NT2/D1 (cell line): ENCODE results near the gene DDX3X.
"Not testable (repeated sequence)": the region's sequence is repeated elsewhere in the genome, so short reads cannot be mapped to it uniquely, and the experiment has no call there.

Experiments used
- DNase-seq: peaks from one replicate; pipeline ENCODE4 v3.0.0-alpha.2; 2011; ENCODE audit warnings: low read depth, low spot score
- H3K27me3 ChIP-seq: 2 replicates; pipeline ENCODE4 v1.6.0; 2011; ENCODE audit warnings: mild to moderate bottlenecking; ENCODE audit not compliant: insufficient read length, insufficient read depth
- H3K36me3 ChIP-seq: 2 replicates; pipeline ENCODE4 v1.6.1; 2011; ENCODE audit warnings: mild to moderate bottlenecking, low read length, mixed read lengths; ENCODE audit not compliant: insufficient read depth, insufficient read length
- H3K4me1 ChIP-seq: 2 replicates; pipeline ENCODE4 v1.5.1; 2011; ENCODE audit not compliant: insufficient read depth, insufficient read length
- H3K4me3 ChIP-seq: 2 replicates; pipeline ENCODE4 v1.5.1; 2011; ENCODE audit warnings: low read depth; ENCODE audit not compliant: insufficient read length
- H3K9ac ChIP-seq: 2 replicates; pipeline ENCODE4 v1.6.0; 2011; ENCODE audit warnings: low read depth; ENCODE audit not compliant: insufficient read length
- H3K9me3 ChIP-seq: 2 replicates; pipeline ENCODE4 v1.5.1; 2011; ENCODE audit warnings: mild to moderate bottlenecking, low read length; ENCODE audit not compliant: insufficient read depth
- SUZ12 ChIP-seq: IDR thresholded peaks from 2 replicates; pipeline ENCODE4 v1.6.1; 2011; ENCODE audit not compliant: insufficient read length, insufficient read depth; ENCODE audit errors: extremely low read depth
- YY1 ChIP-seq: IDR thresholded peaks from 2 replicates; pipeline ENCODE4 v1.6.1; 2011; ENCODE audit not compliant: insufficient read length, insufficient read depth
- ZNF274 ChIP-seq: IDR thresholded peaks from 2 replicates; pipeline ENCODE4 v1.6.1; 2011; ENCODE audit warnings: mild to moderate bottlenecking, low read depth, low read length

The DDX3X gene

DNA sequence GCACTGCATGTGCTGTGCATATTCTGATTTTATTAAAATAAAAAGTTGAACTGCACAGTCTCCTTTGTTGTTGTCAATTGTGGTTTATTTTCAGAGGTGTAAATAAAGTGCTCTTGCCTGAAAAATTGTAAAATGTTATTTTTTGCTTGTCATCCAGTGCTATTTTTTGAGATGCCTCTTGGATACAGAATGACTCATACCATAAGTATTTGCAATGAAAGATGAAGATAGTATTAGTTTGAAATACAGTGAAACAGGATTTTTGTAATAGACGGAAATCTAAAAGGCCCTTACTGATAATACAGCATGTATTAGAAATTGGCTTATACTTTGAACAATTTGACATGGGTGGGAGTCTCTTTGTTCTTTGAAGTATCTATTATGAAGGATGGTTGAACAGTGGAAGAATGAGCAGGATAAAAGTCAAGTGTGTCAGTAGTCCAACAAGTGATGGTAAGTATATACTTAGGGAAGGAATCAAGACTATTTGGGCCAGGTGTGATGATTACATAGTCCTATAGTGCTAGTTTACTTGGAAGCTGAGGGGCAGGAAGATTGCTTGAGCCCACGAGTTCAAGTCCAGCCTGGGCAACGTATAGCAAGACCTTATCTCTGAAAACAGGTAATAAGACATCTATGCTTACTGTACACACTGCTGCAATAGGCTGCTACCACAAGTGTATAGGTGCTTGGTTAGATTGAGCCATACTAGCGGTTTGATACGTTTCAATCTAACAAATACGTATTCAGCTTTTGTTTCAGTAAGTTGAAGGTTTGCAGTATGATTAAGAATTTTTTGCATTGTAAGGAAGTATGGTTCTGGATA, 16.4 kb downstream of the DDX3X start:
- H3K9ac ChIP-seq = no peak overlapping the region
- no peaks in the 10 kb centered on the region for H3K27me3 ChIP-seq
- H3K4me1 ChIP-seq = no peaks in the 10 kb centered on the region
- H3K36me3 ChIP-seq = peaks cover 39% of the 10 kb centered on the region
- H3K9me3 ChIP-seq = no peaks in the 10 kb centered on the region
- H3K4me3 ChIP-seq = no peak overlapping the region
- no peak for TF ChIP-seq ZNF274
- no peak for TF ChIP-seq SUZ12
- TF ChIP-seq YY1 = no peak
- no peak for DNase-seq

DNA sequence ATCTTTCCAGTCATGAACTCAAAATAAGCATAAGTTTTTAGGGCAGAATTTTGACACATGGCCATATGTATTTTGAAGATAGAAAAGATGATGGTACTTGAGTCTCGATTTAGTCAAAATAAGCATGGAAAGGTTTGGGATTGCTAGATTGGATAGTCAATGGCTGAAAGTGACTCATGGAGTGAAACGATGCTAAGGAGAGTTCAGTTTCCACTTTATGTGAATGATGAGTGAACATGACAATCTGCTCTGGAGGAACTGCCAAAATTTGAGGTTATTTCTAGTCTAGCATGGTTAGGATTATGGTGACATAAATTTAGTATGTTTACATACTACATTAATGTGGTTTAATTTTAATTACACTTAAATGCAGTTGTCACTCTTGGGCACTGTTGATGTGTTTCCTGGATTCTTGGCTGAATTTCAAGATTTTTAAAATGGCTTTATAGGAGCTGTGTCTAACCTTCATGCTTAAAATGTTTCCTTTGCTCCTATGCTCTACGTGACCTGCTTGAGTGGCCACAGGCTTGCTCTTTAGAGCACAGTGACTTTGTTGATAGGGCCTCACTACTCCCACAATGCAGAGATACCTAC, 17.1 kb downstream of the DDX3X start:
- Histone ChIP-seq H3K27me3 (no peaks in the 10 kb centered on the region), H3K4me3 (no peak overlapping the region), H3K9me3 (no peaks in the 10 kb centered on the region), H3K36me3 (peaks cover 32% of the 10 kb centered on the region), H3K4me1 (no peaks in the 10 kb centered on the region), H3K9ac (no peak overlapping the region)
- no peak for DNase-seq
- TF ChIP-seq SUZ12 (no peak), YY1 (no peak), ZNF274 (no peak)

DNA sequence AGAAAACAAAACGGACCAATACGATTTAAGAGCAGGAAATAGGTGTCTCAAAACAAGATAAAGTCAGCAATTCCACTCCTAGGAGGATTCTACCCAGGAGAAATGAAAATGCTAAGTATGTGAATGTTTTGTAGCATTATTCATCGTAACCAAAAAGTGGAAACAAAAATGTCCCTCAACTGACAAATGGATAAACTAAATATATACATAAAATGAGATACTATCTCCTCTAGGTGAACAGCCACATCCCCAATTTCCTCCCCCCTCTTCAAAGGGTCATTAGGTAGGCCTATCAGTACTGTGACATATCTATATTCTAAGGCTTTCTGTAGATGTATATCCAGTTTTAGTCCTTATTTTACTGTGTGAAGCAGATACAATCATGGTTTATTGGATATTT, 18.0 kb downstream of the DDX3X start:
- Histone ChIP-seq H3K36me3 (peaks cover 25% of the 10 kb centered on the region), H3K4me1 (no peaks in the 10 kb centered on the region), H3K4me3 (no peak overlapping the region), H3K9ac (no peak overlapping the region), H3K9me3 (no peaks in the 10 kb centered on the region), H3K27me3 (no peaks in the 10 kb centered on the region)
- TF ChIP-seq YY1 (no peak), SUZ12 (no peak), ZNF274 (no peak)
- DNase-seq = no peak

DNA sequence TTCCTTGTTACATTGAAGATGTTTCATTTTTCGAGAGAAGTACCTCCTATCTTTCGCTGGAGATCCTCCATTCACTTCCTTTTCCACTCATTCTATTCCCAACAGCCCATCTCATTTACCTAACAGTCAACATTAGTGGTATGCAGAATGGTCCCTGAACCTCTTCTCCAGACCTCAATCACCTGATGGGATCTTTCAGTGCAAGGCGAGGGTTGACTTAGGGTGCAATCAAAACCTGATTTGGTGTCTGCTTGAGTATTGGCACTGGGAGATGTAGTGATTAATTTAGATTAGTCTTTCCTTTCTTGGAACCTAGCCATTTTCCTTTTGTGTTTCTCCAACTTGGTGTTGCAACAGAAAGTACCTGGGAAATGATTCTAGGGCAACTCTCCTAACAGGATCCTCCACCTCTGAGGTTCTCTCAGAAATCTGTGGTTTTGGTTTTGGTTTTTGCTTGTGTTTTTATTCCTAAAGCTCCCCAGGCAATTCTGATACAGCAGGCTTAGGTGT, 18.4 kb downstream of the DDX3X start:
- Histone ChIP-seq H3K36me3 (peaks cover 21% of the 10 kb centered on the region), H3K4me1 (no peaks in the 10 kb centered on the region), H3K9me3 (no peaks in the 10 kb centered on the region), H3K9ac (no peak overlapping the region), H3K4me3 (no peak overlapping the region), H3K27me3 (no peaks in the 10 kb centered on the region)
- no peak for DNase-seq
- no peak for TF ChIP-seq YY1
- no peak for TF ChIP-seq ZNF274
- no peak for TF ChIP-seq SUZ12

DNA sequence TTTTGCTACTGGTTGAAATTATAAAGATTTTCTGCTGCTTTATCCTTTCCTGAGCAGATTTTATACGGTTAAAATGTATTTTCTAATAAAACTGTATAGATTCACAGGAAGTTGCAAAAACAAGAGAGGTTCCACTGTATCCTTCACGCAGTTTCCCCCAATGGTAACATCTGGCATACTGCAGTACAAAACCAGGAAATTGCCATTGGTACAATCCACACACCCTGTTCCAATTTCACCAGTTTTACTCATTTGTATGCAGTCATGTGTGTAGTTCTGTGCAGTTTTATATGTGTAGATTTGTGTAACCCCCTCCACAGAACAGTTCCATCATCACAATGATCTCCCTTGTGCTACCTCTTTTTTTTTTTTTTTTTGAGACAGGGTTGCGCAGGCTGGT, 20.0 kb downstream of the DDX3X start:
- no peak for DNase-seq
- no peaks in the 10 kb centered on the region for H3K27me3 ChIP-seq
- no peaks in the 10 kb centered on the region for H3K4me1 ChIP-seq
- H3K9me3 ChIP-seq = no peaks in the 10 kb centered on the region
- H3K4me3 ChIP-seq = no peak overlapping the region
- no peak overlapping the region for H3K9ac ChIP-seq
- peaks cover 6% of the 10 kb centered on the region for H3K36me3 ChIP-seq
- no peak for TF ChIP-seq YY1
- no peak for TF ChIP-seq SUZ12
- no peak for TF ChIP-seq ZNF274

DNA sequence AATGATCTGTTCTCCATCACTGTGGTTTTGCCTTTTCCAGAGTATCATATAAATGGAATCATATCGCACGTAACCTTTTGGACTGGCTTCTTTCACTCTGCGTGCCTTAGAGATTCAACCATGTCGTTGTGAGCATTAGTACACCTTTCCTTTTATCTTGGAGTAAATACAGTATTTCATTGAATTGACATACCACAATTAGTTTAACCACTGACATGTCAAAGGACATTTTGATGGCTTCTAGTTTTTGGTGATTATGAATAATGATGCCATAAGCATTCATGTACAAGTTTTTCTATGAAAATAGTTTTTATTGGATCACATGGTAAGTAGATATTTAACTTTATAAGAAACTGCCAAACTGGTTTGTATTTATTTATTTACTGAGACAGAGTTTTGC, 35.2 kb downstream of the DDX3X start:
- Histone ChIP-seq H3K36me3 (no peaks in the 10 kb centered on the region), H3K27me3 (no peaks in the 10 kb centered on the region), H3K4me1 (peaks cover 3% of the 10 kb centered on the region), H3K9me3 (no peaks in the 10 kb centered on the region), H3K9ac (no peak overlapping the region), H3K4me3 (no peak overlapping the region)
- DNase-seq = no peak
- no peak for TF ChIP-seq ZNF274
- no peak for TF ChIP-seq SUZ12
- TF ChIP-seq YY1 = no peak

DNA sequence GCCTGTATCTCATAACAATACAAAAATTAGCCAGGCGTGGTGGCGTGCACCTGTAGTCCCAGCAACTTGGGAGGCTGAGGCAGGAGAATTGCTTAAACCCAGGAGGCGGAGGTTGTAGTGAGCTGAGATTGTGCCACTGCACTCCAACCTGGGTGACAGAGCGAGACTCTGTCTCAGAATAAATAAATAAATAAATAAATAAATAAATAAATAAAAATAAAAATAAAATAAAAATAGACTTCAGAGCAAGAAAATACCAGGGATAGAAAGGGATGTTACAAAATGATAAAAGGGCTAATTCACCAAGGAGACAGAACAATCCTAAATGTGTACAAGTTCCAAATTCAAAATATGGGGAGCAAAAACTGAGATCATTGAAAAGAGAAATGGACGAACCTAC, 37.6 kb downstream of the DDX3X start:
- not testable (repeated sequence) for H3K4me3 ChIP-seq, H3K4me1 ChIP-seq, H3K36me3 ChIP-seq, DNase-seq, H3K27me3 ChIP-seq, H3K9ac ChIP-seq, H3K9me3 ChIP-seq
